Keratinocyte (primary cell): ENCODE results near the gene STK11.

Source experiments
- CTCF ChIP-seq, 3 experiments: IDR thresholded peaks in 1 of 3; conservative IDR thresholded peaks in 1 of 3; optimal IDR thresholded peaks in 1 of 3; 2 replicates in 2 of 3; 3 replicates in 1 of 3; pipeline versions ENCODE3 to v1.5.1; 2011; ENCODE audit warnings: low read length in 3 of 3, mild to moderate bottlenecking in 3 of 3, moderate library complexity in 2 of 3, control low read depth in 1 of 3, inconsistent platforms in 1 of 3; ENCODE audit not compliant: insufficient read depth in 2 of 3; ENCODE audit errors: extremely low read depth in 1 of 3
- EZH2 ChIP-seq: IDR thresholded peaks from one replicate; pipeline ENCODE4 v1.6.1; 2012; ENCODE audit warnings: inconsistent platforms, mild to moderate bottlenecking, low read length, moderate library complexity

GRCh38 chr19:1277061-1277460, 71.5 kb downstream of the STK11 start:
- TF ChIP-seq CTCF (optimal IDR thresholded peaks at IDR 0.05 in 1 of 3, IDR thresholded peaks at IDR 0.05 in 1 of 3, conservative IDR thresholded peaks at IDR 0.05 in 1 of 3; ENCODE audit: extremely low read depth in 1 of 3, insufficient read depth in 2 of 3, low read length in 3 of 3) (no peak), EZH2 (no peak)
